Natural killer cell treated with Interleukin-12 subunit alpha and Interleukin-12 subunit beta and Interleukin-15 and Interleukin-18, amount 100 ng/mL, for 72 hours (primary cell): ENCODE data around the gene COX17. TPM values are rescaled to one million over a fixed set of nuclear protein-coding genes. Genes with fewer than 3 reads are reported as not detected.

Source experiments
- ATAC-seq, 2 donors: fragments of 150-1000 bp; cut with Tn5 transposase in 1 of 2; sonication (Bioruptor Pico), chemical (Tn5 transposase) in 1 of 2; 2 replicates each; pipeline ENCODE4 v1.10.0; 2021
- DNase-seq: peaks from one replicate; pipeline ENCODE4 v3.0.0; 2022; ENCODE audit warnings: low spot score
- H3K27ac Mint-ChIP-seq, 2 donors: 1 replicate in 1 of 2; 2 replicates in 1 of 2; pipeline ENCODE4 v1.8.0; 2022; ENCODE audit warnings: mixed read lengths in 2 of 2, mild to moderate bottlenecking in 1 of 2, moderate library complexity in 1 of 2
- H3K27me3 Mint-ChIP-seq, 2 donors: 1 replicate in 1 of 2; 2 replicates in 1 of 2; pipeline ENCODE4 v1.8.0; 2022; ENCODE audit warnings: mixed read lengths in 2 of 2
- H3K36me3 Mint-ChIP-seq: one replicate; pipeline ENCODE4 v1.8.0; 2022; ENCODE audit warnings: mixed read lengths
- H3K4me1 Mint-ChIP-seq, 2 donors: 1 replicate in 1 of 2; 2 replicates in 1 of 2; pipeline ENCODE4 v1.8.0; 2022; ENCODE audit warnings: low read depth in 2 of 2, mixed read lengths in 2 of 2, mild to moderate bottlenecking in 1 of 2
- H3K4me3 Mint-ChIP-seq: one replicate; pipeline ENCODE4 v1.8.0; 2022; ENCODE audit warnings: mixed read lengths
- H3K9me3 Mint-ChIP-seq: 2 replicates; pipeline ENCODE4 v1.8.0; 2022; ENCODE audit warnings: mixed read lengths
- total RNA-seq, 2 donors: library from RNA; stranded (reverse); gene quantifications; one replicate each; pipeline ENCODE4 v1.2.3, GENCODE V29; 2022

Gene COX17
- total RNA-seq, 2 donors from 2014 or later: 98.7 to 99.9 TPM

- H3K36me3 Mint-ChIP-seq: no peaks in the 10 kb centered on the region
- no peak overlapping the region for H3K27ac Mint-ChIP-seq
- H3K4me3 Mint-ChIP-seq: no peak overlapping the region
- ATAC-seq (no peak), DNase-seq (no peak)
- H3K9me3 Mint-ChIP-seq: no peaks in the 10 kb centered on the region
- no peaks in the 10 kb centered on the region for H3K27me3 Mint-ChIP-seq
- no peaks in the 10 kb centered on the region for H3K4me1 Mint-ChIP-seq
These were observed 31.4 kb downstream of the COX17 start for GRCh38 chr3:119645813-119646212.

- H3K4me3 Mint-ChIP-seq: no peak overlapping the region
- H3K27me3 Mint-ChIP-seq: no peaks in the 10 kb centered on the region
- H3K36me3 Mint-ChIP-seq: peaks cover 8% of the 10 kb centered on the region
- H3K4me1 Mint-ChIP-seq: peaks cover 5 to 9% of the 10 kb centered on the region in 2 donors
- DNase-seq (no peak), ATAC-seq (no peak)
- peaks cover 4% of the 10 kb centered on the region for H3K9me3 Mint-ChIP-seq
- H3K27ac Mint-ChIP-seq: no peak overlapping the region
These were observed 32.7 kb downstream of the COX17 start for GRCh38 chr3:119644481-119644880.

GRCh38 chr3:119643528-119643927 lies 33.7 kb downstream of the COX17 start:
- no peak for ATAC-seq
- no peaks in the 10 kb centered on the region for H3K27me3 Mint-ChIP-seq
- H3K4me1 Mint-ChIP-seq: peaks cover 11 to 19% of the 10 kb centered on the region in 2 donors
- H3K9me3 Mint-ChIP-seq: peaks cover 4% of the 10 kb centered on the region
- H3K27ac Mint-ChIP-seq: no peak overlapping the region
- DNase-seq: no peak
- no peak overlapping the region for H3K4me3 Mint-ChIP-seq
- H3K36me3 Mint-ChIP-seq: peaks cover 10% of the 10 kb centered on the region

GRCh38 chr3:119642746-119643473 lies 34.3 kb downstream of the COX17 start:
- Mint-ChIP-seq H3K9me3 (peaks cover 4% of the 10 kb centered on the region), H3K27me3 (no peaks in the 10 kb centered on the region), H3K27ac (no peak overlapping the region), H3K4me3 (no peak overlapping the region), H3K36me3 (peaks cover 10% of the 10 kb centered on the region), H3K4me1 (peaks cover 16 to 25% of the 10 kb centered on the region in 2 donors)
- DNase-seq (no peak), ATAC-seq (no peak)

GRCh38 chr3:119641416-119641815 lies 35.8 kb downstream of the COX17 start:
- Mint-ChIP-seq H3K36me3 (peaks cover 10% of the 10 kb centered on the region), H3K27me3 (no peaks in the 10 kb centered on the region), H3K4me1 (peaks cover 24 to 30% of the 10 kb centered on the region in 2 donors), H3K4me3 (no peak overlapping the region), H3K9me3 (peaks cover 4% of the 10 kb centered on the region), H3K27ac (no peak overlapping the region)
- DNase-seq (no peak), ATAC-seq (no peak)

GRCh38 chr3:119639494-119640350 lies 37.5 kb downstream of the COX17 start:
- Mint-ChIP-seq H3K27me3 (no peaks in the 10 kb centered on the region), H3K9me3 (peaks cover 4% of the 10 kb centered on the region), H3K4me3 (peak overlapping the region; percentile 58), H3K4me1 (peaks cover 24 to 30% of the 10 kb centered on the region in 2 donors), H3K27ac (peak overlapping the region; percentile 85 to 95), H3K36me3 (peaks cover 10% of the 10 kb centered on the region)
- peak in 1 of 2 donors; percentile 46 for ATAC-seq
- DNase-seq: no peak

GRCh38 chr3:119637679-119638477 lies 39.3 kb downstream of the COX17 start:
- peaks cover 0 to under 1% of the 10 kb centered on the region in 2 donors for H3K27me3 Mint-ChIP-seq
- H3K9me3 Mint-ChIP-seq: peaks cover 4% of the 10 kb centered on the region
- peak overlapping the region; percentile 85 to 95 for H3K27ac Mint-ChIP-seq
- H3K36me3 Mint-ChIP-seq: peaks cover 10% of the 10 kb centered on the region
- peaks cover 24 to 30% of the 10 kb centered on the region in 2 donors for H3K4me1 Mint-ChIP-seq
- DNase-seq (no peak), ATAC-seq (peak; percentile 73 to 84)
- peak overlapping the region; percentile 58 for H3K4me3 Mint-ChIP-seq

GRCh38 chr3:119636891-119637611 lies 40.2 kb downstream of the COX17 start:
- Mint-ChIP-seq H3K27me3 (peaks cover 0 to 2% of the 10 kb centered on the region in 2 donors), H3K9me3 (peaks cover 4% of the 10 kb centered on the region), H3K36me3 (peaks cover 10% of the 10 kb centered on the region), H3K27ac (peak overlapping the region; percentile 85 to 95), H3K4me1 (peaks cover 24 to 30% of the 10 kb centered on the region in 2 donors), H3K4me3 (no peak overlapping the region)
- DNase-seq: no peak
- ATAC-seq: no peak

- peaks cover 10% of the 10 kb centered on the region for H3K36me3 Mint-ChIP-seq
- H3K9me3 Mint-ChIP-seq: peaks cover 4% of the 10 kb centered on the region
- H3K4me3 Mint-ChIP-seq: no peak overlapping the region
- H3K27ac Mint-ChIP-seq: peak overlapping the region in 1 of 2 donors; percentile 85
- ATAC-seq: no peak
- peaks cover 0 to 2% of the 10 kb centered on the region in 2 donors for H3K27me3 Mint-ChIP-seq
- H3K4me1 Mint-ChIP-seq: peaks cover 24 to 30% of the 10 kb centered on the region in 2 donors
- DNase-seq: no peak
These were observed 41.0 kb downstream of the COX17 start for GRCh38 chr3:119636249-119636648.

- Mint-ChIP-seq H3K36me3 (peaks cover 10% of the 10 kb centered on the region), H3K4me1 (peaks cover 24 to 30% of the 10 kb centered on the region in 2 donors), H3K4me3 (no peak overlapping the region), H3K9me3 (peaks cover 4% of the 10 kb centered on the region), H3K27me3 (peaks cover 0 to 5% of the 10 kb centered on the region in 2 donors), H3K27ac (no peak overlapping the region)
- DNase-seq (no peak), ATAC-seq (no peak)
These were observed 41.5 kb downstream of the COX17 start for GRCh38 chr3:119635719-119636118.

- H3K27ac Mint-ChIP-seq: peak overlapping the region in 1 of 2 donors; percentile 12
- DNase-seq (no peak), ATAC-seq (no peak)
- H3K4me3 Mint-ChIP-seq: no peak overlapping the region
- no peaks in the 10 kb centered on the region for H3K9me3 Mint-ChIP-seq
- H3K36me3 Mint-ChIP-seq: no peaks in the 10 kb centered on the region
- peaks cover 10 to 15% of the 10 kb centered on the region in 2 donors for H3K4me1 Mint-ChIP-seq
- H3K27me3 Mint-ChIP-seq: peaks cover 0 to 12% of the 10 kb centered on the region in 2 donors
These were observed 44.4 kb downstream of the COX17 start for GRCh38 chr3:119632829-119633228.

GRCh38 chr3:119632216-119632615 lies 45.0 kb downstream of the COX17 start:
- ATAC-seq (no peak), DNase-seq (no peak)
- Mint-ChIP-seq H3K9me3 (no peaks in the 10 kb centered on the region), H3K4me3 (no peak overlapping the region), H3K36me3 (no peaks in the 10 kb centered on the region), H3K27ac (no peak overlapping the region), H3K27me3 (peaks cover 0 to 12% of the 10 kb centered on the region in 2 donors), H3K4me1 (peaks cover 9 to 16% of the 10 kb centered on the region in 2 donors)

- Mint-ChIP-seq H3K9me3 (no peaks in the 10 kb centered on the region), H3K4me1 (peaks cover 14 to 15% of the 10 kb centered on the region in 2 donors)
These were observed 45.7 kb downstream of the COX17 start for GRCh38 chr3:119631516-119631915.

More at GRCh38 chr3:119631516-119631915, 45.7 kb downstream of the COX17 start:
- Mint-ChIP-seq H3K36me3 (no peaks in the 10 kb centered on the region), H3K27me3 (peaks cover 0 to 12% of the 10 kb centered on the region in 2 donors), H3K4me3 (no peak overlapping the region), H3K27ac (no peak overlapping the region)
- no peak for DNase-seq
- no peak for ATAC-seq
